HepG2 (cell line): ENCODE data around the gene NMUR1. TPM values are rescaled to one million over a fixed set of nuclear protein-coding genes. Genes with fewer than 3 reads are reported as not detected.

ENCODE experiments used
- ATAC-seq: fragments of 200-7000 bp; cut with Tn5 transposase; 3 replicates; pipeline ENCODE4 v1.9.1; 2020; ENCODE audit warnings: mild to moderate bottlenecking, moderate library complexity
- BruUV-seq: library from RNA; stranded (reverse); fragments of 400-500 nt; replicated peaks from 2 replicates; lab custom pipeline; 2021; lab: Mats Ljungman, UMichigan
- CTCF ChIA-PET: fragments of 300-600 bp; formaldehyde crosslinking; extraction: SDS; loops from one replicate; lab custom pipeline; 2021; ENCODE audit warnings: low total read pairs, inconsistent platforms, low intra/inter-chr PET ratio; lab: Yijun Ruan, JAX
- POLR2A ChIA-PET: fragments of 350-600 bp; sonication (Branson Sonifier 250); formaldehyde crosslinking; loops from one replicate; lab custom pipeline; 2020; ENCODE audit warnings: antibody characterized with exemption, inconsistent platforms; lab: Yijun Ruan, JAX
- DNase-seq: peaks from one replicate; pipeline ENCODE4 v3.0.0-alpha.2; 2015; ENCODE audit warnings: low spot score
- FAIRE-seq: peaks from 3 replicates; lab custom pipeline; 2011; peaks lifted over from hg19 to GRCh38; lab: Jason Lieb, UNC
- H2AFZ ChIP-seq: one replicate; pipeline ENCODE4 v1.6.1; 2011; ENCODE audit warnings: low read length, inconsistent platforms
- H3K27ac ChIP-seq: fragments of 300-600 bp; 3 replicates; pipeline ENCODE4 v1.8.0; 2011; ENCODE audit warnings: mixed run types, mild to moderate bottlenecking, mixed read lengths, low read length, inconsistent platforms; ENCODE audit not compliant: insufficient read depth; ENCODE audit errors: extremely low read length
- H3K27me3 ChIP-seq, 2 experiments: fragments of 200-600 bp in 1 of 2; 2 replicates in 1 of 2; 3 replicates in 1 of 2; pipeline versions ENCODE4 v1.6.0 to v1.8.0; 2011; ENCODE audit warnings: low read length in 2 of 2, mild to moderate bottlenecking in 2 of 2, moderate library complexity in 2 of 2, inconsistent platforms in 1 of 2; ENCODE audit not compliant: insufficient read depth in 2 of 2, control insufficient read depth in 1 of 2
- H3K36me3 ChIP-seq, 2 experiments: fragments of 200-600 bp in 1 of 2; replicated peaks in 1 of 2; 2 replicates in 1 of 2; 3 replicates in 1 of 2; pipeline versions ENCODE4 v1.5.1 to v1.8.0; 2011; ENCODE audit warnings: low read length in 2 of 2, inconsistent platforms in 1 of 2; ENCODE audit not compliant: insufficient read depth in 2 of 2, control insufficient read depth in 1 of 2
- H3K4me1 ChIP-seq: 2 replicates; pipeline ENCODE4 v1.5.1; 2012; ENCODE audit warnings: low read length, inconsistent platforms; ENCODE audit not compliant: insufficient read depth
- H3K4me2 ChIP-seq: 2 replicates; pipeline ENCODE4 v1.6.0; 2011; ENCODE audit warnings: low read depth, low read length, inconsistent platforms
- H3K4me3 ChIP-seq, 3 experiments: fragments of 200-600 bp in 1 of 3; sonication (generic), shearing (Covaris generic) in 1 of 3; replicated peaks in 1 of 3; 2 replicates each; pipeline ENCODE4 v1.5.1; 2011 to 2016; ENCODE audit warnings: low read length in 3 of 3, inconsistent platforms in 2 of 3, low read depth in 2 of 3, mild to moderate bottlenecking in 2 of 3, control low read depth in 1 of 3, mixed read lengths in 1 of 3; ENCODE audit not compliant: insufficient read depth in 1 of 3
- H3K79me2 ChIP-seq: one replicate; pipeline ENCODE4 v1.6.1; 2011; ENCODE audit warnings: low read length, inconsistent platforms; ENCODE audit not compliant: insufficient read depth
- H3K9ac ChIP-seq: 2 replicates; pipeline ENCODE4 v1.6.0; 2011; ENCODE audit warnings: mild to moderate bottlenecking, low read depth, low read length, inconsistent platforms; ENCODE audit not compliant: insufficient read depth
- H3K9me3 ChIP-seq: 2 replicates; pipeline ENCODE4 v1.5.1; 2012; ENCODE audit warnings: mild to moderate bottlenecking, low read length
- H4K20me1 ChIP-seq: 2 replicates; pipeline ENCODE4 v1.6.0; 2011; ENCODE audit warnings: inconsistent platforms, mild to moderate bottlenecking, low read length, moderate library complexity; ENCODE audit not compliant: insufficient read depth
- ATRX ChIP-seq: sonication (generic); formaldehyde crosslinking; IDR thresholded peaks from 2 replicates; pipeline ENCODE4 v1.4.0; 2020; ENCODE audit warnings: missing genetic modification reagents, borderline replicate concordance
- GTF2F1 ChIP-seq: fragments of 150-350 bp; IDR thresholded peaks from 2 replicates; pipeline ENCODE4 v1.6.1; 2014; ENCODE audit warnings: low read length
- HNRNPL ChIP-seq: fragments of 200-400 bp; formaldehyde crosslinking; IDR thresholded peaks from 2 replicates; pipeline ENCODE4 v1.6.1; 2017; ENCODE audit warnings: mild to moderate bottlenecking, low read depth, low read length
- MED1 ChIP-seq: sonication (generic); formaldehyde crosslinking; IDR thresholded peaks from 2 replicates; pipeline ENCODE4 v1.4.0; 2020; ENCODE audit warnings: missing genetic modification reagents
- MEIS2 ChIP-seq: sonication (generic); formaldehyde crosslinking; IDR thresholded peaks from 2 replicates; pipeline ENCODE4 v1.9.0; 2021; ENCODE audit warnings: mild to moderate bottlenecking, missing genetic modification reagents
- SAFB2 ChIP-seq: sonication (generic); formaldehyde crosslinking; IDR thresholded peaks from 2 replicates; pipeline ENCODE4 v1.5.1; 2020; ENCODE audit warnings: missing genetic modification reagents, low read depth, mild to moderate bottlenecking, borderline replicate concordance
- SPEN ChIP-seq: sonication (generic); formaldehyde crosslinking; IDR thresholded peaks from 2 replicates; pipeline ENCODE4 v1.5.1; 2020; ENCODE audit warnings: low read depth, mild to moderate bottlenecking, missing genetic modification reagents
- SRSF4 ChIP-seq: fragments of 200-400 bp; formaldehyde crosslinking; IDR thresholded peaks from one replicate; pipeline ENCODE4 v1.6.1; 2018; ENCODE audit warnings: mild to moderate bottlenecking, low read depth, low read length, moderate library complexity; ENCODE audit not compliant: poor library complexity, severe bottlenecking
- ZNF225 ChIP-seq: sonication (generic); formaldehyde crosslinking; IDR thresholded peaks from 2 replicates; pipeline ENCODE4 v1.4.0; 2020; ENCODE audit warnings: mild to moderate bottlenecking, missing genetic modification reagents
- ZNF614 ChIP-seq: IDR thresholded peaks from 2 replicates; pipeline ENCODE4 v1.6.1; 2018; ENCODE audit warnings: missing biosample characterization, missing genetic modification reagents, inconsistent platforms, borderline replicate concordance
- ZNF670 ChIP-seq: sonication (generic); formaldehyde crosslinking; IDR thresholded peaks from 2 replicates; pipeline ENCODE4 v1.8.0; 2022; ENCODE audit warnings: mild to moderate bottlenecking, missing genetic modification reagents, borderline replicate concordance
- ZNF780A ChIP-seq: sonication (generic); formaldehyde crosslinking; IDR thresholded peaks from 2 replicates; pipeline ENCODE4 v1.8.0; 2022; ENCODE audit warnings: mild to moderate bottlenecking, missing genetic modification reagents, moderate library complexity
- WGBS: methylation state at CpG from one replicate; pipeline ENCODE4 v1.1.6; 2017; ENCODE audit warnings: low lambda C conversion rate; 5-methylcytosine and 5-hydroxymethylcytosine counted together
- in situ Hi-C: cut with HindIII; loops from 2 replicates; pipeline ENCODE4 v1.10.0; 2017; ENCODE audit warnings: low pct_unique_long_range_greater_than_20kb; ENCODE audit not compliant: extremely low pct_ligation_motif_present
- intact Hi-C: fragments of 100-400 bp; cut with micrococcal nuclease; formaldehyde crosslinking; loops from one replicate; pipeline ENCODE4 v1.10.0; 2022; ENCODE audit not compliant: unreplicated experiment
- polyA plus RNA-seq, 8 experiments: library from polyadenylated mRNA; depleted of rRNA in 3 of 8; stranded (reverse) in 7 of 8; unstranded in 1 of 8; fragments of >200 nt; fragmentation: Illumina TruSeq in 4 of 8; extraction: Trizol in 4 of 8; gene quantifications; 2 replicates each; pipeline versions ENCODE4 v1.2.1 to v1.2.3, GENCODE V29; 2011 to 2016; ENCODE audit warnings: low read depth in 4 of 8, missing spikeins in 1 of 8, mixed read lengths in 1 of 8; ENCODE audit not compliant: insufficient read depth in 1 of 8
- total RNA-seq, 5 experiments: library from RNA; depleted of rRNA; stranded (reverse); fragments of >200 nt; fragmentation: Illumina TruSeq; extraction: Trizol; gene quantifications; 2 replicates each; pipeline ENCODE4 v1.2.3, GENCODE V29; 2016; ENCODE audit warnings: low read depth in 1 of 5
- TF ChIP-seq, protein P1 (sequence below): sonication (generic); formaldehyde crosslinking; IDR thresholded peaks from 2 replicates; pipeline ENCODE4 v1.4.0; 2020; ENCODE audit warnings: mild to moderate bottlenecking, missing genetic modification reagents

The NMUR1 gene
- total and polyA plus RNA-seq, 2 of the 13 experiments (the other 11 are each of a cell fraction or from before 2014, with no cell fraction given) = not detected

DNA sequence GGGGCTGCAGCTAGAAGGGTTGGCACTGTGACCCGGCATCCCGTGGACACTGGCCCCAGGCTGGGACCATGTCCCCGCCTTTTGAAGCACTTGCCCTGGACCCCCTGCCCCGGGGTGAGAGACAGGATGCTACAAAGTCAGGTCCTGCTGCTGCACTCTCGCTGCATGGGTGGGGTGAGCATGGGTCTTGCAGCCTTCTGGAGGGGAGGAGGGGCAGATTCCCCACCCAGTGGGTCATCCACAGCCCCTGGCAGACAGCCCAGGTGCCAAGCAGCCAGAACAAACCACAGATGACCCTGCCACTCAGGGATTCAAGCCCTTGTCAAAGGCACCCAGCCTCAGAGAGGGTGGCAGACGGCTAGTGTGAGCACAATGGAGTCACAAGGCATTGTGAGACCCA is 5.7 kb upstream of the NMUR1 start:
- H2AFZ ChIP-seq = no peak overlapping the region
- no peak for FAIRE-seq
- no peaks in the 10 kb centered on the region for H4K20me1 ChIP-seq
- H3K4me3 ChIP-seq = no peak overlapping the region
- 45% methylated on average over 2 of the region's 6 CpGs for WGBS
- H3K27me3 ChIP-seq = peaks cover 0 to 24% of the 10 kb centered on the region in 2 experiments; a peak in 3 of 5 replicates
- no peak overlapping the region for H3K4me2 ChIP-seq
- no peak for DNase-seq
- ChIA-PET CTCF (no interaction called here), POLR2A (interaction anchor here (0.6 kb wide), 1 partner anchor 282 kb away, joined by 4 read pairs; no protein-coding TSS in a partner anchor)
- in situ Hi-C loops = no loop called here
- no peaks in the 10 kb centered on the region for H3K79me2 ChIP-seq
- ATAC-seq = no peak
- H3K36me3 ChIP-seq = no peaks in the 10 kb centered on the region
- TF ChIP-seq SRSF4 (no peak), ZNF614 (CRISPR knock-in tag) (no peak), GTF2F1 (no peak), HNRNPL (no peak), ZNF780A (CRISPR knock-in tag) (no peak), SAFB2 (CRISPR knock-in tag) (no peak), ZNF670 (no peak), MED1 (CRISPR knock-in tag) (no peak), MEIS2 (CRISPR knock-in tag) (no peak)
- H3K9me3 ChIP-seq = no peaks in the 10 kb centered on the region
- no peak overlapping the region for H3K27ac ChIP-seq
- no peak overlapping the region for H3K9ac ChIP-seq
- BruUV-seq = no TSS peak
- intact Hi-C loops = no loop called here
- no peaks in the 10 kb centered on the region for H3K4me1 ChIP-seq

DNA sequence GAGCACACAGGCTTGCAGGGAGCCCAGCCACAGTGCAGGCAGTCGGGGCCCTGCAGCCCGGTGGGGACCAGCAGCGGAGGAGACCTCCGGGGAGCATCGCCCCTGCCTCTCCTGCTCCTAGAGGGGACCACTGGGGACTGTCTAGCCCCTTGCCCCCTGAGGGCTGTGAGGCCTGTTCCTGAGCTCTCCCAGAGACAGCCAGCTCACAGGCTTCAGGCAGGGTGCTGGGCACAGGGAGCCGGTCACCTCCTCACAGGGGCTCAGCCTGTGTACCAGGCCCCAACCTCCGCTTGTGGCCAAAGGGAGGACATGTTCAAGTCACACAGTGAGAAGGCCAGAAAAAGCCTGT is 3.5 kb upstream of the NMUR1 start:
- 34% methylated on average over 3 of the region's 7 CpGs for WGBS
- DNase-seq (no peak), ATAC-seq (no peak), FAIRE-seq (no peak)
- Histone ChIP-seq H3K27ac (no peak overlapping the region), H4K20me1 (no peaks in the 10 kb centered on the region), H3K4me2 (no peak overlapping the region), H3K27me3 (peaks cover 0 to 42% of the 10 kb centered on the region in 2 experiments; a peak in 3 of 5 replicates), H3K36me3 (no peaks in the 10 kb centered on the region), H3K4me3 (no peak overlapping the region), H3K9me3 (no peaks in the 10 kb centered on the region), H3K9ac (no peak overlapping the region), H3K4me1 (no peaks in the 10 kb centered on the region), H3K79me2 (no peaks in the 10 kb centered on the region), H2AFZ (no peak overlapping the region)
- no TSS peak for BruUV-seq
- in situ Hi-C loops (no loop called here), intact Hi-C loops (no loop called here)
- POLR2A ChIA-PET = no interaction called here
- CTCF ChIA-PET = no interaction called here
- TF ChIP-seq ZNF225 (CRISPR knock-in tag) = no peak
- TF ChIP-seq ATRX (CRISPR knock-in tag) = no peak
- TF ChIP-seq SPEN (CRISPR knock-in tag) = no peak
- TF ChIP-seq, protein P1, sequence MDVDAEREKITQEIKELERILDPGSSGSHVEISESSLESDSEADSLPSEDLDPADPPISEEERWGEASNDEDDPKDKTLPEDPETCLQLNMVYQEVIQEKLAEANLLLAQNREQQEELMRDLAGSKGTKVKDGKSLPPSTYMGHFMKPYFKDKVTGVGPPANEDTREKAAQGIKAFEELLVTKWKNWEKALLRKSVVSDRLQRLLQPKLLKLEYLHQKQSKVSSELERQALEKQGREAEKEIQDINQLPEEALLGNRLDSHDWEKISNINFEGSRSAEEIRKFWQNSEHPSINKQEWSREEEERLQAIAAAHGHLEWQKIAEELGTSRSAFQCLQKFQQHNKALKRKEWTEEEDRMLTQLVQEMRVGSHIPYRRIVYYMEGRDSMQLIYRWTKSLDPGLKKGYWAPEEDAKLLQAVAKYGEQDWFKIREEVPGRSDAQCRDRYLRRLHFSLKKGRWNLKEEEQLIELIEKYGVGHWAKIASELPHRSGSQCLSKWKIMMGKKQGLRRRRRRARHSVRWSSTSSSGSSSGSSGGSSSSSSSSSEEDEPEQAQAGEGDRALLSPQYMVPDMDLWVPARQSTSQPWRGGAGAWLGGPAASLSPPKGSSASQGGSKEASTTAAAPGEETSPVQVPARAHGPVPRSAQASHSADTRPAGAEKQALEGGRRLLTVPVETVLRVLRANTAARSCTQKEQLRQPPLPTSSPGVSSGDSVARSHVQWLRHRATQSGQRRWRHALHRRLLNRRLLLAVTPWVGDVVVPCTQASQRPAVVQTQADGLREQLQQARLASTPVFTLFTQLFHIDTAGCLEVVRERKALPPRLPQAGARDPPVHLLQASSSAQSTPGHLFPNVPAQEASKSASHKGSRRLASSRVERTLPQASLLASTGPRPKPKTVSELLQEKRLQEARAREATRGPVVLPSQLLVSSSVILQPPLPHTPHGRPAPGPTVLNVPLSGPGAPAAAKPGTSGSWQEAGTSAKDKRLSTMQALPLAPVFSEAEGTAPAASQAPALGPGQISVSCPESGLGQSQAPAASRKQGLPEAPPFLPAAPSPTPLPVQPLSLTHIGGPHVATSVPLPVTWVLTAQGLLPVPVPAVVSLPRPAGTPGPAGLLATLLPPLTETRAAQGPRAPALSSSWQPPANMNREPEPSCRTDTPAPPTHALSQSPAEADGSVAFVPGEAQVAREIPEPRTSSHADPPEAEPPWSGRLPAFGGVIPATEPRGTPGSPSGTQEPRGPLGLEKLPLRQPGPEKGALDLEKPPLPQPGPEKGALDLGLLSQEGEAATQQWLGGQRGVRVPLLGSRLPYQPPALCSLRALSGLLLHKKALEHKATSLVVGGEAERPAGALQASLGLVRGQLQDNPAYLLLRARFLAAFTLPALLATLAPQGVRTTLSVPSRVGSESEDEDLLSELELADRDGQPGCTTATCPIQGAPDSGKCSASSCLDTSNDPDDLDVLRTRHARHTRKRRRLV = no peak
